Neural progenitor cell (in vitro differentiated cells): Measurements from ENCODE around the gene RTL5. TPM values are rescaled to one million over a fixed set of nuclear protein-coding genes. Genes with fewer than 3 reads are reported as not detected.
A peak's percentile ranks its signal among the peaks of the same experiment; 100 is the strongest.

ENCODE experiments used
- DNase-seq: peaks from one replicate; pipeline ENCODE4 v3.0.0-alpha.2; 2016; ENCODE audit warnings: low spot score
- H2AFZ ChIP-seq: fragments of 200-600 bp; sonication (generic); replicated peaks from 2 replicates; pipeline ENCODE4 v1.6.1; 2016; ENCODE audit warnings: antibody characterized with exemption
- H3F3A ChIP-seq: fragments of 200-600 bp; sonication (generic); 2 replicates; pipeline ENCODE4 v1.6.1; 2016; ENCODE audit warnings: antibody characterized with exemption, low read depth
- H3K27ac ChIP-seq: fragments of 200-600 bp; sonication (generic); 2 replicates; pipeline ENCODE4 v1.5.1; 2016; ENCODE audit warnings: mild to moderate bottlenecking
- H3K27me3 ChIP-seq: fragments of 200-600 bp; sonication (generic); 2 replicates; pipeline ENCODE4 v1.6.1; 2016; ENCODE audit warnings: mild to moderate bottlenecking, moderate library complexity
- H3K36me3 ChIP-seq: fragments of 200-600 bp; sonication (generic); 2 replicates; pipeline ENCODE4 v1.5.1; 2016
- H3K4me1 ChIP-seq: fragments of 200-600 bp; sonication (generic); 2 replicates; pipeline ENCODE4 v1.6.1; 2016; ENCODE audit warnings: mixed run types
- H3K4me2 ChIP-seq: fragments of 200-600 bp; sonication (generic); 2 replicates; pipeline ENCODE4 v1.6.1; 2016
- H3K4me3 ChIP-seq: fragments of 200-600 bp; sonication (generic); 2 replicates; pipeline ENCODE4 v1.5.1; 2016
- H3K79me2 ChIP-seq: fragments of 200-600 bp; sonication (generic); 2 replicates; pipeline ENCODE4 v1.6.1; 2016; ENCODE audit warnings: low read depth
- H3K9ac ChIP-seq: fragments of 200-600 bp; sonication (generic); 2 replicates; pipeline ENCODE4 v1.6.1; 2016
- H3K9me3 ChIP-seq: fragments of 200-600 bp; sonication (generic); 2 replicates; pipeline ENCODE4 v1.5.1; 2016; ENCODE audit warnings: low read depth
- H4K20me1 ChIP-seq: fragments of 200-600 bp; sonication (generic); 2 replicates; pipeline ENCODE4 v1.6.1; 2016; ENCODE audit warnings: low read depth
- H3K27ac Mint-ChIP-seq: 3 replicates; pipeline ENCODE4 v1.8.0; 2021; ENCODE audit warnings: mixed read lengths
- H3K27me3 Mint-ChIP-seq: 2 replicates; pipeline ENCODE4 v1.8.0; 2022; ENCODE audit warnings: low read depth, mild to moderate bottlenecking, inconsistent platforms, moderate library complexity, mixed read lengths; ENCODE audit not compliant: insufficient read depth
- H3K36me3 Mint-ChIP-seq: 3 replicates; pipeline ENCODE4 v1.8.0; 2021; ENCODE audit warnings: mixed read lengths
- H3K4me1 Mint-ChIP-seq: 3 replicates; pipeline ENCODE4 v1.8.0; 2021; ENCODE audit warnings: mixed read lengths
- H3K4me3 Mint-ChIP-seq: 3 replicates; pipeline ENCODE4 v1.8.0; 2021; ENCODE audit warnings: mild to moderate bottlenecking, moderate library complexity, mixed read lengths
- H3K9me3 Mint-ChIP-seq: 3 replicates; pipeline ENCODE4 v1.8.0; 2020; ENCODE audit warnings: mixed read lengths
- CTCF ChIP-seq: fragments of 200-600 bp; sonication (generic); IDR thresholded peaks from 2 replicates; pipeline ENCODE4 v1.5.1; 2017; ENCODE audit warnings: antibody characterized with exemption, mild to moderate bottlenecking
- EZH2 ChIP-seq: fragments of 200-600 bp; sonication (generic); IDR thresholded peaks from 2 replicates; pipeline ENCODE4 v1.6.1; 2017; ENCODE audit warnings: antibody characterized with exemption, mild to moderate bottlenecking, moderate library complexity
- EZH2phosphoT487 ChIP-seq: fragments of 200-600 bp; sonication (generic); IDR thresholded peaks from 2 replicates; pipeline ENCODE4 v1.6.1; 2017; ENCODE audit warnings: antibody characterized with exemption
- total RNA-seq: library from RNA; depleted of rRNA; stranded (reverse); fragments of >200 nt; gene quantifications from 2 replicates; pipeline ENCODE4 v1.2.3, GENCODE V29; 2015; ENCODE audit warnings: low replicate concordance

RTL5 gene
- total RNA-seq, 1 donor from 2014 or later, result 1.0 TPM

GRCh38 chrX:72169008-72169728 lies 37.5 kb upstream of the RTL5 start:
- H3K79me2 ChIP-seq, result no peaks in the 10 kb centered on the region
- no peaks in the 10 kb centered on the region for H3K9me3 Mint-ChIP-seq
- no peak overlapping the region for H3K27ac Mint-ChIP-seq
- H4K20me1 ChIP-seq, result no peaks in the 10 kb centered on the region
- no peak for DNase-seq
- no peaks in the 10 kb centered on the region for H3K4me1 Mint-ChIP-seq
- TF ChIP-seq EZH2, result no peak
- no peak for TF ChIP-seq EZH2phosphoT487
- TF ChIP-seq CTCF, result no peak
- no peaks in the 10 kb centered on the region for H3K9me3 ChIP-seq
- H3K36me3 Mint-ChIP-seq, result no peaks in the 10 kb centered on the region
- no peaks in the 10 kb centered on the region for H3K27me3 ChIP-seq
- no peaks in the 10 kb centered on the region for H3K4me1 ChIP-seq
- H3K36me3 ChIP-seq, result no peaks in the 10 kb centered on the region
- H3K27me3 Mint-ChIP-seq, result peaks cover 2% of the 10 kb centered on the region
- H2AFZ ChIP-seq, result peak overlapping the region; percentile 22
- H3K4me3 ChIP-seq, result no peak overlapping the region
- no peak overlapping the region for H3K4me3 Mint-ChIP-seq
- H3K9ac ChIP-seq, result no peak overlapping the region
- H3K4me2 ChIP-seq, result no peak overlapping the region
- H3K27ac ChIP-seq, result no peak overlapping the region
- H3F3A ChIP-seq, result no peaks in the 10 kb centered on the region

GRCh38 chrX:72165551-72165950 lies 33.8 kb upstream of the RTL5 start:
- Histone ChIP-seq H4K20me1 (no peaks in the 10 kb centered on the region), H3K4me1 (no peaks in the 10 kb centered on the region), H3K27me3 (no peaks in the 10 kb centered on the region), H3K79me2 (no peaks in the 10 kb centered on the region), H3K27ac (no peak overlapping the region), H3K4me3 (no peak overlapping the region), H3K4me2 (no peak overlapping the region), H2AFZ (no peak overlapping the region), H3K36me3 (no peaks in the 10 kb centered on the region), H3F3A (no peaks in the 10 kb centered on the region), H3K9me3 (no peaks in the 10 kb centered on the region), H3K9ac (no peak overlapping the region)
- no peak for DNase-seq
- Mint-ChIP-seq H3K4me3 (no peak overlapping the region), H3K36me3 (no peaks in the 10 kb centered on the region), H3K27me3 (peaks cover 2% of the 10 kb centered on the region), H3K4me1 (no peaks in the 10 kb centered on the region), H3K9me3 (peaks cover 8% of the 10 kb centered on the region), H3K27ac (no peak overlapping the region)
- TF ChIP-seq CTCF (no peak), EZH2 (no peak), EZH2phosphoT487 (no peak)

- H3K9me3 Mint-ChIP-seq, result peaks cover 32% of the 10 kb centered on the region
- H3K27me3 Mint-ChIP-seq, result peaks cover 2% of the 10 kb centered on the region
- H3K27ac Mint-ChIP-seq, result no peak overlapping the region
- Histone ChIP-seq H3K27ac (no peak overlapping the region), H3K27me3 (no peaks in the 10 kb centered on the region), H3K36me3 (no peaks in the 10 kb centered on the region), H3F3A (no peaks in the 10 kb centered on the region), H3K9me3 (no peaks in the 10 kb centered on the region), H3K4me2 (no peak overlapping the region), H3K79me2 (no peaks in the 10 kb centered on the region), H4K20me1 (no peaks in the 10 kb centered on the region), H3K4me1 (no peaks in the 10 kb centered on the region), H3K4me3 (no peak overlapping the region), H3K9ac (no peak overlapping the region), H2AFZ (no peak overlapping the region)
- TF ChIP-seq CTCF, result no peak
- TF ChIP-seq EZH2phosphoT487, result no peak
- no peak for TF ChIP-seq EZH2
- DNase-seq, result no peak
- H3K4me1 Mint-ChIP-seq, result no peaks in the 10 kb centered on the region
- H3K36me3 Mint-ChIP-seq, result no peaks in the 10 kb centered on the region
- H3K4me3 Mint-ChIP-seq, result no peak overlapping the region
Observed at GRCh38 chrX:72159769-72160168, 28.1 kb upstream of the RTL5 start.
